ENCODE data around the gene CNNM1. TPM values are rescaled to one million over a fixed set of nuclear protein-coding genes. Genes with fewer than 3 reads are reported as not detected.

The CNNM1 gene
- total RNA-seq, 3 donors from 2014 or later (not counting 1 experiment from before 2014, with no cell fraction given): not detected

DNA sequence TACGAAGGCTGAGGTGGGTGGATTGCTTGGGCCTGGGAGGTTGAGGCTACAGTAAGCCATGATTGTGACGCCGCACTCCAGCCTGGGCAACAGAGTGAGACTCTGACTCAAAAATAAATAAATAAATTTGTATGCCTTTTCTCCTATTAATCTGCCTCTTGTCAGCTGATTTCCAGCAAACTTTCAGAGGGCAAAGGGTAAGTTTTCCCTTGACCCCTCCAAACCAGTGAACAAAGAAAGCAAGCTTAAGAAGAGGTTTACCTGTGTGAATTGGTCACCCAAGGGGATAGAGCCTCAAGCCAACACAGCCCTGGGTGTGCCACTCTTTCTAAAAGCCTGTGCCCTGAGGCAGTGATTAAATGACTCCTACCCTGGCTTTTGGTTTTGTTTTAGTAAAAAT, 70.5 kb downstream of the CNNM1 start:
- Mint-ChIP-seq H3K4me3 (no peak overlapping the region), H3K27ac (no peak overlapping the region), H3K9me3 (no peaks in the 10 kb centered on the region), H3K4me1 (no peaks in the 10 kb centered on the region), H3K27me3 (ENCODE audit: low read depth in 2 of 2) (no peaks in the 10 kb centered on the region), H3K36me3 (peaks cover under 1% of the 10 kb centered on the region)
- ATAC-seq: no peak
- DNase-seq: no peak
- intact Hi-C loops (cut with micrococcal nuclease): no loop called here
- H3K27me3 ChIP-seq (ENCODE audit: control insufficient read depth, insufficient read depth, low read length): no peaks in the 10 kb centered on the region
- H3K27ac ChIP-seq (ENCODE audit: low read length): no peak overlapping the region
- no peaks in the 10 kb centered on the region for H3K4me1 ChIP-seq (ENCODE audit: control insufficient read depth, insufficient read depth, low read length)
- TF ChIP-seq CTCF (IDR thresholded peaks at IDR 0.05): no peak
- WGBS (ENCODE audit: insufficient coverage): 100% methylated on average over 2 of the region's 3 CpGs
- H3K36me3 ChIP-seq (ENCODE audit: control insufficient read depth, insufficient read depth, low read length): peaks cover 46% of the 10 kb centered on the region
- H3K9me3 ChIP-seq (ENCODE audit: control insufficient read depth, insufficient read depth, low read length): no peaks in the 10 kb centered on the region
- no peak overlapping the region for H3K4me3 ChIP-seq (ENCODE audit: low read length)

DNA sequence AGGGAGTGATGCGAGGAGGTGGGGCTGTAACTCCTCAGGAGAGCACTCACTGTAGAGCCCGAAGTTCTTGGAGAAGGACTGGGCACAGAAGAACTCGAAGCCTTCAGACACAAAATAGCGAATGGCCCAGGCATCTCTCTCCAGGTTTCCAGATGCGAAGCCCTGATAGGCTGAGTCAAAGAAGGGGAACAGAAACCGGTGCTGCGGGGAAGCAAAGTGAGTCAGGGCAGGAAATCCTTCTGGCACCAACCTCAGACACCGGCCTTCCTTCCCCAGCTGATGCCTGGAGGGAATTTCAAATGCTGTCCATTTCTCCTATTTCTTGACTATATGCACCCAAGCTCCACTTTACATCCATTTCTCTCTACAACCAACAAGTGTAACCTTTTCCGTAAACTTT, 74.5 kb downstream of the CNNM1 start:
- H3K36me3 Mint-ChIP-seq: peaks cover 14% of the 10 kb centered on the region
- DNase-seq: no peak
- no peak overlapping the region for H3K4me3 Mint-ChIP-seq
- no peak overlapping the region for H3K27ac Mint-ChIP-seq
- Histone ChIP-seq H3K36me3 (ENCODE audit: control insufficient read depth, insufficient read depth, low read length) (peaks cover 42% of the 10 kb centered on the region), H3K27ac (ENCODE audit: low read length) (no peak overlapping the region), H3K9me3 (ENCODE audit: control insufficient read depth, insufficient read depth, low read length) (no peaks in the 10 kb centered on the region), H3K27me3 (ENCODE audit: control insufficient read depth, insufficient read depth, low read length) (no peaks in the 10 kb centered on the region), H3K4me3 (ENCODE audit: low read length) (no peak overlapping the region), H3K4me1 (ENCODE audit: control insufficient read depth, insufficient read depth, low read length) (no peaks in the 10 kb centered on the region)
- H3K27me3 Mint-ChIP-seq (ENCODE audit: low read depth in 2 of 2): no peaks in the 10 kb centered on the region
- intact Hi-C loops (cut with micrococcal nuclease): no loop called here
- no peak for ATAC-seq
- WGBS (ENCODE audit: insufficient coverage): 51% methylated on average over 9 of the region's 9 CpGs
- no peak for TF ChIP-seq CTCF (IDR thresholded peaks at IDR 0.05)
- no peaks in the 10 kb centered on the region for H3K4me1 Mint-ChIP-seq
- H3K9me3 Mint-ChIP-seq: no peaks in the 10 kb centered on the region

- DNase-seq (no peak), ATAC-seq (no peak)
- WGBS (ENCODE audit: insufficient coverage): 100% methylated on average over 3 of the region's 3 CpGs
- no peaks in the 10 kb centered on the region for H3K9me3 ChIP-seq (ENCODE audit: control insufficient read depth, insufficient read depth, low read length)
- no peaks in the 10 kb centered on the region for H3K27me3 Mint-ChIP-seq (ENCODE audit: low read depth in 2 of 2)
- TF ChIP-seq CTCF (IDR thresholded peaks at IDR 0.05): no peak
- H3K4me1 ChIP-seq (ENCODE audit: control insufficient read depth, insufficient read depth, low read length): no peaks in the 10 kb centered on the region
- H3K27me3 ChIP-seq (ENCODE audit: control insufficient read depth, insufficient read depth, low read length): no peaks in the 10 kb centered on the region
- H3K27ac ChIP-seq (ENCODE audit: low read length): no peak overlapping the region
- no peaks in the 10 kb centered on the region for H3K9me3 Mint-ChIP-seq
- no peak overlapping the region for H3K27ac Mint-ChIP-seq
- H3K4me3 Mint-ChIP-seq: no peak overlapping the region
- peaks cover 14% of the 10 kb centered on the region for H3K36me3 Mint-ChIP-seq
- H3K4me1 Mint-ChIP-seq: no peaks in the 10 kb centered on the region
- H3K36me3 ChIP-seq (ENCODE audit: control insufficient read depth, insufficient read depth, low read length): peaks cover 34% of the 10 kb centered on the region
- no peak overlapping the region for H3K4me3 ChIP-seq (ENCODE audit: low read length)
- intact Hi-C loops (cut with micrococcal nuclease): no loop called here
Measured at GRCh38 chr10:99406149-99406548, 77.0 kb downstream of the CNNM1 start.

- Histone ChIP-seq H3K4me3 (ENCODE audit: low read length) (no peak overlapping the region), H3K36me3 (ENCODE audit: control insufficient read depth, insufficient read depth, low read length) (peaks cover 11% of the 10 kb centered on the region), H3K9me3 (ENCODE audit: control insufficient read depth, insufficient read depth, low read length) (no peaks in the 10 kb centered on the region), H3K27ac (ENCODE audit: low read length) (no peak overlapping the region), H3K27me3 (ENCODE audit: control insufficient read depth, insufficient read depth, low read length) (no peaks in the 10 kb centered on the region), H3K4me1 (ENCODE audit: control insufficient read depth, insufficient read depth, low read length) (no peaks in the 10 kb centered on the region)
- intact Hi-C loops (cut with micrococcal nuclease): no loop called here
- WGBS (ENCODE audit: insufficient coverage): 77% methylated on average over 1 of the region's 1 CpG
- no peak overlapping the region for H3K27ac Mint-ChIP-seq
- no peaks in the 10 kb centered on the region for H3K27me3 Mint-ChIP-seq (ENCODE audit: low read depth in 2 of 2)
- H3K36me3 Mint-ChIP-seq: peaks cover 9% of the 10 kb centered on the region
- H3K4me1 Mint-ChIP-seq: peaks cover 14% of the 10 kb centered on the region in 2 donors
- ATAC-seq: no peak
- no peak for TF ChIP-seq CTCF (IDR thresholded peaks at IDR 0.05)
- no peak overlapping the region for H3K4me3 Mint-ChIP-seq
- DNase-seq: no peak
- H3K9me3 Mint-ChIP-seq: no peaks in the 10 kb centered on the region
Measured at GRCh38 chr10:99410146-99410545, 81.0 kb downstream of the CNNM1 start.

All from natural killer cell (primary cell).